Neural cell (in vitro differentiated cells): Measurements from ENCODE around the gene IL31RA. TPM values are rescaled to one million over a fixed set of nuclear protein-coding genes. Genes with fewer than 3 reads are reported as not detected.

Experiments used
- H2AFZ ChIP-seq: fragments of 200-600, 300-800 bp; sonication (generic), shearing (Covaris generic); 2 replicates; pipeline ENCODE4 v1.6.0; 2014; ENCODE audit warnings: low read depth, mild to moderate bottlenecking, antibody characterized with exemption, low read length, moderate library complexity
- H3F3A ChIP-seq: fragments of 200-600 bp; shearing (Covaris generic); 2 replicates; pipeline ENCODE4 v1.6.1; 2016; ENCODE audit warnings: mild to moderate bottlenecking, moderate library complexity, mixed read lengths, antibody characterized with exemption, low read length; ENCODE audit not compliant: insufficient read depth, poor library complexity, severe bottlenecking
- H3K27ac ChIP-seq: fragments of 200-600, 300-800 bp; sonication (generic), shearing (Covaris generic); 2 replicates; pipeline ENCODE4 v1.5.1; 2014; ENCODE audit warnings: mild to moderate bottlenecking, low read length, moderate library complexity
- H3K27me3 ChIP-seq: fragments of 300-800, 200-600 bp; sonication (generic), shearing (Covaris generic); 2 replicates; pipeline ENCODE4 v1.6.0; 2014; ENCODE audit warnings: mild to moderate bottlenecking, low read depth, low read length, moderate library complexity; ENCODE audit not compliant: insufficient read depth
- H3K36me3 ChIP-seq: fragments of 300-800, 200-600 bp; sonication (generic), shearing (Covaris generic); 2 replicates; pipeline ENCODE4 v1.5.1; 2014; ENCODE audit warnings: mild to moderate bottlenecking, antibody characterized with exemption, low read length, moderate library complexity; ENCODE audit not compliant: insufficient read depth
- H3K4me2 ChIP-seq: fragments of 300-800, 200-600 bp; sonication (generic), shearing (Covaris generic); 2 replicates; pipeline ENCODE4 v1.6.0; 2014; ENCODE audit warnings: mild to moderate bottlenecking, low read length
- H3K4me3 ChIP-seq: fragments of 300-800, 200-600 bp; sonication (generic), shearing (Covaris generic); 2 replicates; pipeline ENCODE4 v1.5.1; 2014; ENCODE audit warnings: mild to moderate bottlenecking, low read length, moderate library complexity
- H3K79me2 ChIP-seq: fragments of 200-600 bp; shearing (Covaris generic); replicated peaks from 2 replicates; pipeline ENCODE4 v1.6.0; 2014; ENCODE audit warnings: mild to moderate bottlenecking, low read length, moderate library complexity; ENCODE audit not compliant: insufficient read depth
- H3K9ac ChIP-seq: fragments of 300-800, 200-600 bp; sonication (generic), shearing (Covaris generic); 2 replicates; pipeline ENCODE4 v1.6.1; 2016; ENCODE audit warnings: mild to moderate bottlenecking, low read length, mixed read lengths
- H3K9me2 ChIP-seq: fragments of 200-600 bp; shearing (Covaris generic); 2 replicates; pipeline ENCODE4 v1.6.1; 2016; ENCODE audit warnings: mild to moderate bottlenecking, low read length, mixed read lengths; ENCODE audit not compliant: insufficient read depth
- H3K9me3 ChIP-seq: fragments of 200-600, 300-800 bp; sonication (generic), shearing (Covaris generic); 2 replicates; pipeline ENCODE4 v1.6.1; 2016; ENCODE audit warnings: mild to moderate bottlenecking, mixed run types, low read length, moderate library complexity, mixed read lengths
- H4K20me1 ChIP-seq: fragments of 200-600 bp; shearing (Covaris generic); 2 replicates; pipeline ENCODE4 v1.6.1; 2016; ENCODE audit warnings: mild to moderate bottlenecking, mixed run types; ENCODE audit not compliant: insufficient read depth
- EP300 ChIP-seq: fragments of 450-650 bp; conservative IDR thresholded peaks from 2 replicates; pipeline ENCODE4 v1.6.1; 2014; ENCODE audit warnings: antibody characterized with exemption, mild to moderate bottlenecking, moderate library complexity; ENCODE audit not compliant: poor library complexity, severe bottlenecking
- EZH2 ChIP-seq: fragments of 200-600, 300-800 bp; shearing (Covaris generic), sonication (generic); IDR thresholded peaks from 2 replicates; pipeline ENCODE4 v1.6.1; 2014; ENCODE audit warnings: antibody characterized with exemption, low read length, borderline replicate concordance, mild to moderate bottlenecking; ENCODE audit not compliant: insufficient read depth, poor library complexity, severe bottlenecking
- MXI1 ChIP-seq: fragments of 450-650 bp; conservative IDR thresholded peaks from 2 replicates; pipeline ENCODE4 v1.6.1; 2014; ENCODE audit warnings: antibody characterized with exemption, mild to moderate bottlenecking; ENCODE audit not compliant: poor library complexity, severe bottlenecking
- POLR2AphosphoS5 ChIP-seq: IDR thresholded peaks from 2 replicates; pipeline ENCODE4 v1.6.1; 2012
- RAD21 ChIP-seq: fragments of 450-650 bp; conservative IDR thresholded peaks from 2 replicates; pipeline ENCODE4 v1.6.1; 2014; ENCODE audit warnings: antibody characterized with exemption, mild to moderate bottlenecking, moderate library complexity
- SMC3 ChIP-seq: fragments of 450-650 bp; conservative IDR thresholded peaks from 2 replicates; pipeline ENCODE4 v1.6.1; 2014; ENCODE audit warnings: antibody characterized with exemption, mild to moderate bottlenecking, moderate library complexity; ENCODE audit not compliant: poor library complexity
- TAF1 ChIP-seq: IDR thresholded peaks from 2 replicates; pipeline ENCODE4 v1.6.1; 2012; ENCODE audit warnings: low read depth
- polyA plus RNA-seq: library from polyadenylated mRNA; depleted of rRNA; stranded (reverse); fragments of >200 nt; gene quantifications from 2 replicates; pipeline ENCODE4 v1.2.3, GENCODE V29; 2014
- TF ChIP-seq, protein P1 (sequence below): IDR thresholded peaks from 2 replicates; pipeline ENCODE4 v1.6.1; 2012; ENCODE audit warnings: borderline replicate concordance
- TF ChIP-seq, protein P2 (sequence below): fragments of 450-650 bp; IDR thresholded peaks from 2 replicates; pipeline ENCODE4 v1.5.1; 2014; ENCODE audit warnings: antibody characterized with exemption, mild to moderate bottlenecking, moderate library complexity; ENCODE audit not compliant: poor library complexity, severe bottlenecking

Gene IL31RA
- polyA plus RNA-seq, 1 donor from 2014 or later = not detected

DNA sequence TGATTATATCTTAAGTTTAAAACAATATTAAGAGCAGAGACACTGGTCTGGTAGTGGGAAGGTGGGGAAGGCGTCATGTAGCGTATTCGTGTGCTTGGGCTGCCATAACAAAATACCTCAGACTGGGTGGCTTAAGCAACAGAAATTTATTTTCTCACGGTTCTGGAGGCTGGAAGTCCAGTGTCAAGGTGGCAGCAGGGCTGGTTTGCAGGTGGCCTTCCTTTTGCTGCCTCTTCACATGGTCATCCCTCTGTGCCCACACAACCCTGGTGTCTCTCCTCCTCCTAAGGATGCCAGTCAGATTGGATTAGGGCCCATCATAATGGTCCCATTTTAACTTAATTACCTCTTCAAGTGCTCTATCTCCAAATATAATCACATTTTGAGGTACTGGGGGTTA is 9.6 kb downstream of the IL31RA start:
- Histone ChIP-seq H3K79me2 (no peaks in the 10 kb centered on the region), H2AFZ (no peak overlapping the region), H3K36me3 (no peaks in the 10 kb centered on the region), H3K4me2 (no peak overlapping the region), H3K27ac (no peak overlapping the region), H3K27me3 (no peaks in the 10 kb centered on the region), H3F3A (no peaks in the 10 kb centered on the region), H3K9me2 (no peaks in the 10 kb centered on the region), H3K9ac (no peak overlapping the region), H3K4me3 (no peak overlapping the region), H3K9me3 (no peaks in the 10 kb centered on the region), H4K20me1 (no peaks in the 10 kb centered on the region)
- TF ChIP-seq, protein P1, sequence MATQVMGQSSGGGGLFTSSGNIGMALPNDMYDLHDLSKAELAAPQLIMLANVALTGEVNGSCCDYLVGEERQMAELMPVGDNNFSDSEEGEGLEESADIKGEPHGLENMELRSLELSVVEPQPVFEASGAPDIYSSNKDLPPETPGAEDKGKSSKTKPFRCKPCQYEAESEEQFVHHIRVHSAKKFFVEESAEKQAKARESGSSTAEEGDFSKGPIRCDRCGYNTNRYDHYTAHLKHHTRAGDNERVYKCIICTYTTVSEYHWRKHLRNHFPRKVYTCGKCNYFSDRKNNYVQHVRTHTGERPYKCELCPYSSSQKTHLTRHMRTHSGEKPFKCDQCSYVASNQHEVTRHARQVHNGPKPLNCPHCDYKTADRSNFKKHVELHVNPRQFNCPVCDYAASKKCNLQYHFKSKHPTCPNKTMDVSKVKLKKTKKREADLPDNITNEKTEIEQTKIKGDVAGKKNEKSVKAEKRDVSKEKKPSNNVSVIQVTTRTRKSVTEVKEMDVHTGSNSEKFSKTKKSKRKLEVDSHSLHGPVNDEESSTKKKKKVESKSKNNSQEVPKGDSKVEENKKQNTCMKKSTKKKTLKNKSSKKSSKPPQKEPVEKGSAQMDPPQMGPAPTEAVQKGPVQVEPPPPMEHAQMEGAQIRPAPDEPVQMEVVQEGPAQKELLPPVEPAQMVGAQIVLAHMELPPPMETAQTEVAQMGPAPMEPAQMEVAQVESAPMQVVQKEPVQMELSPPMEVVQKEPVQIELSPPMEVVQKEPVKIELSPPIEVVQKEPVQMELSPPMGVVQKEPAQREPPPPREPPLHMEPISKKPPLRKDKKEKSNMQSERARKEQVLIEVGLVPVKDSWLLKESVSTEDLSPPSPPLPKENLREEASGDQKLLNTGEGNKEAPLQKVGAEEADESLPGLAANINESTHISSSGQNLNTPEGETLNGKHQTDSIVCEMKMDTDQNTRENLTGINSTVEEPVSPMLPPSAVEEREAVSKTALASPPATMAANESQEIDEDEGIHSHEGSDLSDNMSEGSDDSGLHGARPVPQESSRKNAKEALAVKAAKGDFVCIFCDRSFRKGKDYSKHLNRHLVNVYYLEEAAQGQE = no peak
- TF ChIP-seq POLR2AphosphoS5 (no peak), EP300 (no peak), RAD21 (no peak), MXI1 (no peak), EZH2 (no peak), TAF1 (no peak)
- TF ChIP-seq, protein P2, sequence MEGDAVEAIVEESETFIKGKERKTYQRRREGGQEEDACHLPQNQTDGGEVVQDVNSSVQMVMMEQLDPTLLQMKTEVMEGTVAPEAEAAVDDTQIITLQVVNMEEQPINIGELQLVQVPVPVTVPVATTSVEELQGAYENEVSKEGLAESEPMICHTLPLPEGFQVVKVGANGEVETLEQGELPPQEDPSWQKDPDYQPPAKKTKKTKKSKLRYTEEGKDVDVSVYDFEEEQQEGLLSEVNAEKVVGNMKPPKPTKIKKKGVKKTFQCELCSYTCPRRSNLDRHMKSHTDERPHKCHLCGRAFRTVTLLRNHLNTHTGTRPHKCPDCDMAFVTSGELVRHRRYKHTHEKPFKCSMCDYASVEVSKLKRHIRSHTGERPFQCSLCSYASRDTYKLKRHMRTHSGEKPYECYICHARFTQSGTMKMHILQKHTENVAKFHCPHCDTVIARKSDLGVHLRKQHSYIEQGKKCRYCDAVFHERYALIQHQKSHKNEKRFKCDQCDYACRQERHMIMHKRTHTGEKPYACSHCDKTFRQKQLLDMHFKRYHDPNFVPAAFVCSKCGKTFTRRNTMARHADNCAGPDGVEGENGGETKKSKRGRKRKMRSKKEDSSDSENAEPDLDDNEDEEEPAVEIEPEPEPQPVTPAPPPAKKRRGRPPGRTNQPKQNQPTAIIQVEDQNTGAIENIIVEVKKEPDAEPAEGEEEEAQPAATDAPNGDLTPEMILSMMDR = no peak

DNA sequence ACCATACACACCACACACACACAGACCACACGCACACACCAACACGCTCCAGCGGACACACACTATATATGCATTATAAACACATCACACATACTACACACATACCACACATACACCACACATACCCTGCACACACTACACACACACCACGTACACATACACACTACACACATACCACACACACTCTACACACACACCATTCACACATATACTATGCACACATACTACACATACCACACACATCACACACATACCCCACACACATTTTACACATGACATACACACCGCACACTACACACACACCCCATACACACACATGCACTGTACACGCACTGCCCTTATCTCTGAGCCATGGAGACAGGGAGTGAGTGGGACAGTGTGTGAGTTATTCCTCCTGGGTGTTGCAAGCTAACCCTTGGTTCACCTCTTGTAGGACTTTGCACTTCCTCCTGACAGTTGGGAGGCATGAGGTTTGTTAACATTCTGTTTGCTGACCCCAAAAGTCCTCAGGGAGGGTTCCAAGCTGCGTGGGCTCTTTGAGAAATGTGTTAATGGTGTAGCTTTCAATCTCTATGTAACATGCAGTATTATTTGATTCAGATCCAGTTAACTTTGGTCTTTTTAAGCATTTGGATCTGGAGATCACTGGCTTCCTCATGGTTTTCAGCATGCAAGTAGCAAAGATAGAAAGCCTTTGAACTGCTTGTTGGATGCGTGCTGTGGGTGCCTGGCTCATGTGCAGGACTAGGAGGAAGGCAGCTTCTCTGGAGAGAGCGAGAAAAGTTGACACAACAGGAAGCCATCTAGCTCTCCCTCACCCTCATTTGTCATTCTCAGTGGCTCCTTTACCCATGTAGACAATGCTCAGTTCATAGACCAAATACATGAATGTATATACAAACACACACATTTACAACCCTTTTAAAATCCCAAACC is 13.7 kb downstream of the IL31RA start:
- H3K4me2 ChIP-seq = no peak overlapping the region
- no peak overlapping the region for H3K27ac ChIP-seq
- H3K36me3 ChIP-seq = no peaks in the 10 kb centered on the region
- H4K20me1 ChIP-seq = no peaks in the 10 kb centered on the region
- H3K9me3 ChIP-seq = no peaks in the 10 kb centered on the region
- no peak overlapping the region for H3K9ac ChIP-seq
- no peaks in the 10 kb centered on the region for H3K79me2 ChIP-seq
- no peak overlapping the region for H2AFZ ChIP-seq
- TF ChIP-seq, protein P1 = no peak
- TF ChIP-seq TAF1 = no peak
- no peak for TF ChIP-seq MXI1
- no peak for TF ChIP-seq RAD21
- TF ChIP-seq, protein P2 = no peak
- TF ChIP-seq SMC3 = no peak
- no peak for TF ChIP-seq EZH2
- TF ChIP-seq POLR2AphosphoS5 = no peak
- no peak for TF ChIP-seq EP300
- no peaks in the 10 kb centered on the region for H3F3A ChIP-seq
- no peaks in the 10 kb centered on the region for H3K27me3 ChIP-seq
- H3K4me3 ChIP-seq = no peak overlapping the region
- no peaks in the 10 kb centered on the region for H3K9me2 ChIP-seq
